ENCODE data around the gene POU2AF2. TPM values are rescaled to one million over a fixed set of nuclear protein-coding genes. Genes with fewer than 3 reads are reported as not detected.
"Not testable (repeated sequence)": the region's sequence is repeated elsewhere in the genome, so short reads cannot be mapped to it uniquely, and the experiment has no call there.

POU2AF2 gene
- polyA plus RNA-seq, 1 donor, result 0.49 TPM

GRCh38 chr11:111285189-111286091 is 39.9 kb downstream of the POU2AF2 start:
- H3K36me3 ChIP-seq (ENCODE audit: control insufficient read depth, insufficient read depth, low read length), result no peaks in the 10 kb centered on the region
- no CpG with 5 or more reads among the region's 18 CpGs for WGBS (ENCODE audit: insufficient coverage, low lambda C conversion rate)
- peak in 1 of 2 donors; percentile 80 for DNase-seq
- H3K27me3 ChIP-seq (ENCODE audit: control insufficient read depth, insufficient read depth, low read length), result no peaks in the 10 kb centered on the region
- peaks cover 3% of the 10 kb centered on the region for H3K9me3 ChIP-seq (ENCODE audit: control insufficient read depth, low read depth, low read length)
- peaks cover 30% of the 10 kb centered on the region for H3K4me1 ChIP-seq (ENCODE audit: control insufficient read depth, insufficient read depth, low read length)
- no peak overlapping the region for H3K27ac ChIP-seq (ENCODE audit: low read length)
- no peak overlapping the region for H3K4me3 ChIP-seq (ENCODE audit: low read length)

GRCh38 chr11:111291764-111292163 is 46.2 kb downstream of the POU2AF2 start:
- H3K9me3 ChIP-seq (ENCODE audit: control insufficient read depth, low read depth, low read length), result no peaks in the 10 kb centered on the region
- no peak overlapping the region for H3K4me3 ChIP-seq (ENCODE audit: low read length)
- H3K36me3 ChIP-seq (ENCODE audit: control insufficient read depth, insufficient read depth, low read length), result no peaks in the 10 kb centered on the region
- 100% methylated on average over 1 of the region's 5 CpGs for WGBS (ENCODE audit: insufficient coverage, low lambda C conversion rate)
- H3K4me1 ChIP-seq (ENCODE audit: control insufficient read depth, insufficient read depth, low read length), result no peaks in the 10 kb centered on the region
- no peak for DNase-seq
- no peak overlapping the region for H3K27ac ChIP-seq (ENCODE audit: low read length)
- no peaks in the 10 kb centered on the region for H3K27me3 ChIP-seq (ENCODE audit: control insufficient read depth, insufficient read depth, low read length)

GRCh38 chr11:111292408-111292807 is 46.9 kb downstream of the POU2AF2 start:
- not testable (repeated sequence) for H3K36me3 ChIP-seq (ENCODE audit: control insufficient read depth, insufficient read depth, low read length); DNase-seq; H3K27ac ChIP-seq (ENCODE audit: low read length); H3K4me1 ChIP-seq (ENCODE audit: control insufficient read depth, insufficient read depth, low read length); H3K9me3 ChIP-seq (ENCODE audit: control insufficient read depth, low read depth, low read length); H3K4me3 ChIP-seq (ENCODE audit: low read length); H3K27me3 ChIP-seq (ENCODE audit: control insufficient read depth, insufficient read depth, low read length)
- no CpG with 5 or more reads among the region's 1 CpG for WGBS (ENCODE audit: insufficient coverage, low lambda C conversion rate)

GRCh38 chr11:111296196-111296595 is 50.7 kb downstream of the POU2AF2 start:
- no peak overlapping the region for H3K4me3 ChIP-seq (ENCODE audit: low read length)
- no peaks in the 10 kb centered on the region for H3K36me3 ChIP-seq (ENCODE audit: control insufficient read depth, insufficient read depth, low read length)
- H3K27ac ChIP-seq (ENCODE audit: low read length), result no peak overlapping the region
- peaks cover 11% of the 10 kb centered on the region for H3K4me1 ChIP-seq (ENCODE audit: control insufficient read depth, insufficient read depth, low read length)
- H3K27me3 ChIP-seq (ENCODE audit: control insufficient read depth, insufficient read depth, low read length), result no peaks in the 10 kb centered on the region
- H3K9me3 ChIP-seq (ENCODE audit: control insufficient read depth, low read depth, low read length), result no peaks in the 10 kb centered on the region
- 91% methylated on average over 1 of the region's 3 CpGs for WGBS (ENCODE audit: insufficient coverage, low lambda C conversion rate)
- DNase-seq, result no peak

- DNase-seq, result no peak
- H3K4me1 ChIP-seq (ENCODE audit: control insufficient read depth, insufficient read depth, low read length), result peaks cover 21% of the 10 kb centered on the region
- no peaks in the 10 kb centered on the region for H3K27me3 ChIP-seq (ENCODE audit: control insufficient read depth, insufficient read depth, low read length)
- WGBS (ENCODE audit: insufficient coverage, low lambda C conversion rate), result no CpG with 5 or more reads among the region's 10 CpGs
- H3K4me3 ChIP-seq (ENCODE audit: low read length), result no peak overlapping the region
- H3K9me3 ChIP-seq (ENCODE audit: control insufficient read depth, low read depth, low read length), result no peaks in the 10 kb centered on the region
- H3K27ac ChIP-seq (ENCODE audit: low read length), result no peak overlapping the region
- no peaks in the 10 kb centered on the region for H3K36me3 ChIP-seq (ENCODE audit: control insufficient read depth, insufficient read depth, low read length)
These were observed 52.2 kb downstream of the POU2AF2 start for GRCh38 chr11:111297696-111298095.

- Histone ChIP-seq H3K4me1 (ENCODE audit: control insufficient read depth, insufficient read depth, low read length) (peaks cover 28% of the 10 kb centered on the region), H3K27ac (ENCODE audit: low read length) (peak within 1 kb of the TSS; percentile 30), H3K9me3 (ENCODE audit: control insufficient read depth, low read depth, low read length) (no peaks in the 10 kb centered on the region), H3K36me3 (ENCODE audit: control insufficient read depth, insufficient read depth, low read length) (no peaks in the 10 kb centered on the region), H3K27me3 (ENCODE audit: control insufficient read depth, insufficient read depth, low read length) (no peaks in the 10 kb centered on the region), H3K4me3 (ENCODE audit: low read length) (peak within 1 kb of the TSS; percentile 82)
- WGBS (ENCODE audit: insufficient coverage, low lambda C conversion rate), result no CpG with 5 or more reads among the region's 57 CpGs
- DNase-seq, result no peak
These were observed 53.0 kb downstream of the POU2AF2 start, which contains the start of gene POU2AF3 for GRCh38 chr11:111298413-111299100. POU2AF3 (plus strand) TSS chr11:111298546; CDS start chr11:111298582, 36 bp downstream.

GRCh38 chr11:111299101-111300026 is 53.8 kb downstream of the POU2AF2 start:
- peak overlapping the region; percentile 30 for H3K27ac ChIP-seq (ENCODE audit: low read length)
- no peaks in the 10 kb centered on the region for H3K27me3 ChIP-seq (ENCODE audit: control insufficient read depth, insufficient read depth, low read length)
- 0% methylated on average over 2 of the region's 77 CpGs for WGBS (ENCODE audit: insufficient coverage, low lambda C conversion rate)
- peak overlapping the region; percentile 82 for H3K4me3 ChIP-seq (ENCODE audit: low read length)
- H3K9me3 ChIP-seq (ENCODE audit: control insufficient read depth, low read depth, low read length), result no peaks in the 10 kb centered on the region
- DNase-seq, result peak in 1 of 2 donors; percentile 78
- no peaks in the 10 kb centered on the region for H3K36me3 ChIP-seq (ENCODE audit: control insufficient read depth, insufficient read depth, low read length)
- H3K4me1 ChIP-seq (ENCODE audit: control insufficient read depth, insufficient read depth, low read length), result peaks cover 31% of the 10 kb centered on the region

- Histone ChIP-seq H3K4me3 (ENCODE audit: low read length) (no peak overlapping the region), H3K4me1 (ENCODE audit: control insufficient read depth, insufficient read depth, low read length) (peaks cover 31% of the 10 kb centered on the region), H3K9me3 (ENCODE audit: control insufficient read depth, low read depth, low read length) (no peaks in the 10 kb centered on the region), H3K27me3 (ENCODE audit: control insufficient read depth, insufficient read depth, low read length) (no peaks in the 10 kb centered on the region), H3K27ac (ENCODE audit: low read length) (no peak overlapping the region), H3K36me3 (ENCODE audit: control insufficient read depth, insufficient read depth, low read length) (no peaks in the 10 kb centered on the region)
- no peak for DNase-seq
- no CpG with 5 or more reads among the region's 9 CpGs for WGBS (ENCODE audit: insufficient coverage, low lambda C conversion rate)
These were observed 55.0 kb downstream of the POU2AF2 start for GRCh38 chr11:111300569-111300968.

GRCh38 chr11:111301004-111301841 is 55.7 kb downstream of the POU2AF2 start:
- no peak for DNase-seq
- no CpG with 5 or more reads among the region's 5 CpGs for WGBS (ENCODE audit: insufficient coverage, low lambda C conversion rate)

More at GRCh38 chr11:111301004-111301841, 55.7 kb downstream of the POU2AF2 start:
- Histone ChIP-seq H3K4me3 (ENCODE audit: low read length) (no peak overlapping the region), H3K27ac (ENCODE audit: low read length) (no peak overlapping the region), H3K9me3 (ENCODE audit: control insufficient read depth, low read depth, low read length) (no peaks in the 10 kb centered on the region), H3K36me3 (ENCODE audit: control insufficient read depth, insufficient read depth, low read length) (no peaks in the 10 kb centered on the region), H3K4me1 (ENCODE audit: control insufficient read depth, insufficient read depth, low read length) (peaks cover 31% of the 10 kb centered on the region), H3K27me3 (ENCODE audit: control insufficient read depth, insufficient read depth, low read length) (no peaks in the 10 kb centered on the region)
